K562 (cell line): Measurements from ENCODE around the gene BANK1. TPM values are rescaled to one million over a fixed set of nuclear protein-coding genes. Genes with fewer than 3 reads are reported as not detected.

Experiments used
- ATAC-seq: fragments of 200-7000 bp; cut with Tn5 transposase; 3 replicates; pipeline ENCODE4 v1.9.1; 2020; ENCODE audit warnings: moderate library complexity
- BruUV-seq: library from RNA; stranded (reverse); fragments of 400-500 nt; replicated peaks from 2 replicates; lab custom pipeline; 2021; lab: Mats Ljungman, UMichigan
- CTCF ChIA-PET: fragments of 300-600 bp; formaldehyde crosslinking; extraction: SDS; loops from one replicate; lab custom pipeline; 2021; ENCODE audit warnings: low intra/inter-chr PET ratio; lab: Yijun Ruan, JAX
- POLR2A ChIA-PET: fragments of 300-600, 350-650 bp; sonication (Branson Sonifier 250); formaldehyde crosslinking; extraction: SDS; loops from one replicate; lab custom pipeline; 2021; ENCODE audit warnings: antibody characterized with exemption, inconsistent platforms; lab: Yijun Ruan, JAX
- DNase-seq, 4 experiments: peaks; one replicate each; pipeline versions ENCODE4 v3.0.0 to v3.0.0-alpha.2; 2011 to 2018; ENCODE audit warnings: low spot score in 3 of 4, mixed read lengths in 3 of 4; ENCODE audit errors: extremely low read depth in 1 of 4
- FAIRE-seq: peaks from 2 replicates; lab custom pipeline; 2011; peaks lifted over from hg19 to GRCh38; lab: Jason Lieb, UNC
- H2AFZ ChIP-seq: 2 replicates; pipeline ENCODE4 v1.6.0; 2011; ENCODE audit warnings: low read depth, low read length, control low read depth, inconsistent platforms
- H3K27ac ChIP-seq: fragments of 200-600 bp; 3 replicates; pipeline ENCODE4 v1.8.0; 2011; ENCODE audit warnings: low read depth, mild to moderate bottlenecking, control low read depth, inconsistent platforms, low read length, moderate library complexity, mixed read lengths; ENCODE audit errors: extremely low read depth
- H3K27me3 ChIP-seq, 2 experiments: fragments of 300-600 bp in 1 of 2; 2 replicates in 1 of 2; 3 replicates in 1 of 2; pipeline versions ENCODE4 v1.6.0 to v1.8.0; 2011; ENCODE audit warnings: inconsistent platforms in 2 of 2, low read length in 2 of 2, mild to moderate bottlenecking in 1 of 2, mixed read lengths in 1 of 2, moderate library complexity in 1 of 2; ENCODE audit not compliant: control insufficient read depth in 2 of 2, insufficient read depth in 2 of 2
- H3K36me3 ChIP-seq: fragments of 300-600 bp; 3 replicates; pipeline ENCODE4 v1.8.0; 2011; ENCODE audit warnings: mild to moderate bottlenecking, low read length, inconsistent platforms; ENCODE audit not compliant: control insufficient read depth, insufficient read depth
- H3K4me1 ChIP-seq, 2 experiments: fragments of 200-600 bp in 1 of 2; replicated peaks in 1 of 2; 2 replicates in 1 of 2; 3 replicates in 1 of 2; pipeline versions ENCODE4 v1.5.1 to v1.8.0; 2011; ENCODE audit warnings: inconsistent platforms in 2 of 2, low read length in 2 of 2, mild to moderate bottlenecking in 1 of 2, mixed read lengths in 1 of 2, moderate library complexity in 1 of 2; ENCODE audit not compliant: control insufficient read depth in 2 of 2, insufficient read depth in 2 of 2
- H3K4me2 ChIP-seq: 2 replicates; pipeline ENCODE4 v1.6.1; 2011; ENCODE audit warnings: low read length, control low read depth, inconsistent platforms, mixed read lengths; ENCODE audit not compliant: insufficient read depth
- H3K4me3 ChIP-seq: fragments of 200-600 bp; sonication (generic), shearing (Covaris generic); 2 replicates; pipeline ENCODE4 v1.5.1; 2016; ENCODE audit warnings: control low read depth, inconsistent platforms
- H3K79me2 ChIP-seq: fragments of 200-600 bp; 3 replicates; pipeline ENCODE4 v1.8.0; 2011; ENCODE audit warnings: low read length, inconsistent platforms; ENCODE audit not compliant: control insufficient read depth, insufficient read depth
- H3K9ac ChIP-seq, 2 experiments: 2 replicates each; pipeline versions ENCODE4 v1.6.0 to v1.6.1; 2011; ENCODE audit warnings: low read depth in 2 of 2, low read length in 2 of 2, control low read depth in 1 of 2, inconsistent platforms in 1 of 2, mild to moderate bottlenecking in 1 of 2, mixed read lengths in 1 of 2; ENCODE audit not compliant: insufficient read depth in 1 of 2
- H3K9me1 ChIP-seq: one replicate; pipeline ENCODE4 v1.6.0; 2011; ENCODE audit warnings: inconsistent platforms, mild to moderate bottlenecking, low read length, moderate library complexity; ENCODE audit not compliant: control insufficient read depth, insufficient read depth
- H3K9me3 ChIP-seq: replicated peaks from 2 replicates; pipeline ENCODE4 v1.5.1; 2011; ENCODE audit warnings: low read depth, low read length, inconsistent platforms; ENCODE audit not compliant: control insufficient read depth, insufficient read depth
- H4K20me1 ChIP-seq: replicated peaks from 2 replicates; pipeline ENCODE4 v1.6.1; 2011; ENCODE audit warnings: low read length, inconsistent platforms, mixed read lengths; ENCODE audit not compliant: control insufficient read depth, insufficient read depth
- BRF2 ChIP-seq: IDR thresholded peaks from 3 replicates; pipeline ENCODE4 v1.6.1; 2011; ENCODE audit warnings: borderline replicate concordance, mild to moderate bottlenecking; ENCODE audit not compliant: insufficient read length, insufficient read depth
- C11orf30 ChIP-seq: fragments of 450-650 bp; IDR thresholded peaks from 2 replicates; pipeline ENCODE4 v1.6.1; 2016; ENCODE audit warnings: low read depth, mild to moderate bottlenecking
- CTBP1 ChIP-seq: fragments of 450-650 bp; IDR thresholded peaks from 2 replicates; pipeline ENCODE4 v1.6.1; 2016; ENCODE audit warnings: borderline replicate concordance
- CXXC5 ChIP-seq: fragments of 250-450 bp; sonication (Bioruptor Pico); IDR thresholded peaks from 2 replicates; pipeline ENCODE4 v1.8.0; 2022; ENCODE audit warnings: inconsistent platforms, mild to moderate bottlenecking, moderate library complexity
- DNMT1 ChIP-seq: fragments of 450-650 bp; IDR thresholded peaks from 2 replicates; pipeline ENCODE4 v1.6.1; 2016; ENCODE audit warnings: antibody characterized with exemption, mild to moderate bottlenecking
- E2F3 ChIP-seq: fragments of 250-450 bp; sonication (Bioruptor Pico); IDR thresholded peaks from 2 replicates; pipeline ENCODE4 v1.4.0; 2020; ENCODE audit warnings: mild to moderate bottlenecking
- MXD1 ChIP-seq: fragments of 250-450 bp; sonication (Bioruptor Pico); IDR thresholded peaks from 2 replicates; pipeline ENCODE4 v1.8.0; 2021; ENCODE audit warnings: borderline replicate concordance, mild to moderate bottlenecking, moderate library complexity; ENCODE audit not compliant: poor library complexity, severe bottlenecking
- NELFE ChIP-seq: IDR thresholded peaks from 2 replicates; pipeline ENCODE4 v1.6.1; 2011; ENCODE audit warnings: mild to moderate bottlenecking; ENCODE audit not compliant: insufficient read depth, insufficient read length
- PML ChIP-seq: IDR thresholded peaks from 2 replicates; pipeline ENCODE4 v1.6.1; 2012; ENCODE audit warnings: low read length, inconsistent platforms
- PURB ChIP-seq: sonication (generic); formaldehyde crosslinking; IDR thresholded peaks from 2 replicates; pipeline ENCODE4 v1.9.0; 2021; ENCODE audit warnings: low read depth, mild to moderate bottlenecking, missing genetic modification reagents
- RBM22 ChIP-seq: fragments of 200-400 bp; formaldehyde crosslinking; IDR thresholded peaks from 2 replicates; pipeline ENCODE4 v1.6.1; 2018; ENCODE audit warnings: low read length, low read depth; ENCODE audit not compliant: poor library complexity, severe bottlenecking
- SNRNP70 ChIP-seq: fragments of 200-400 bp; formaldehyde crosslinking; optimal IDR thresholded peaks from 2 replicates; pipeline ENCODE3; 2017; ENCODE audit warnings: low read depth, low read length
- ZFP91 ChIP-seq: sonication (generic); formaldehyde crosslinking; IDR thresholded peaks from 2 replicates; pipeline ENCODE4 v1.8.0; 2022; ENCODE audit warnings: mild to moderate bottlenecking, missing genetic modification reagents
- ZNF274 ChIP-seq: IDR thresholded peaks from 2 replicates; pipeline ENCODE4 v1.6.1; 2011; ENCODE audit warnings: low read depth, mild to moderate bottlenecking, low read length, moderate library complexity, borderline replicate concordance
- ZNF277 ChIP-seq: fragments of 250-450 bp; sonication (Bioruptor Pico); IDR thresholded peaks from 2 replicates; pipeline ENCODE4 v1.8.0; 2022; ENCODE audit warnings: inconsistent platforms, mild to moderate bottlenecking, moderate library complexity, borderline replicate concordance
- ZNF41 ChIP-seq: fragments of 250-450 bp; sonication (Bioruptor Pico); conservative IDR thresholded peaks from 2 replicates; pipeline ENCODE4 v1.4.0; 2020; ENCODE audit warnings: mild to moderate bottlenecking
- ZNF444 ChIP-seq: fragments of 250-450 bp; sonication (Bioruptor Pico); IDR thresholded peaks from 2 replicates; pipeline ENCODE4 v1.4.0; 2020; ENCODE audit warnings: mild to moderate bottlenecking, moderate library complexity
- WGBS: fragments of 100-300 bp; shearing (Covaris generic); methylation state at CpG from one replicate; pipeline ENCODE4 v1.1.6; 2016; ENCODE audit warnings: low coverage, mixed read lengths; ENCODE audit not compliant: insufficient coverage; ENCODE audit errors: missing lambda C conversion rate; 5-methylcytosine and 5-hydroxymethylcytosine counted together
- in situ Hi-C: fragments of 300-500 bp; cut with MboI; formaldehyde crosslinking; loops from 4 replicates; pipeline ENCODE4 v1.15.0; 2018; ENCODE audit warnings: inconsistent platforms, mixed read lengths
- intact Hi-C: fragments of 100-400 bp; cut with micrococcal nuclease; formaldehyde crosslinking; loops from 2 replicates; pipeline ENCODE4 v1.14.2; 2022
- polyA plus RNA-seq, 8 experiments: library from polyadenylated mRNA; depleted of rRNA in 4 of 8; stranded (reverse) in 5 of 8; unstranded in 3 of 8; fragments of >200 nt; fragmentation: Nextera tagmentation in 2 of 8; fragmentation: Illumina TruSeq in 1 of 8; extraction: Ambion mirVana in 2 of 8; extraction: Trizol in 1 of 8; gene quantifications; 2 replicates each; pipeline versions ENCODE4 v1.2.1 to v1.2.3, GENCODE V29; 2011 to 2014; ENCODE audit warnings: inconsistent platforms in 1 of 8, missing spikeins in 1 of 8
- total RNA-seq, 7 experiments: library from RNA; depleted of rRNA in 6 of 7; stranded (reverse); fragments of >200 nt in 6 of 7; fragmentation: Illumina TruSeq in 2 of 7; extraction: Trizol in 2 of 7; gene quantifications; 2 replicates each; pipeline versions ENCODE4 v1.2.1 to v1.2.3, GENCODE V29; 2011 to 2021; ENCODE audit warnings: low replicate concordance in 1 of 7

The BANK1 gene
- total and polyA plus RNA-seq, 9 of the 15 experiments (the other 6 are each of a cell fraction or from before 2014, with no cell fraction given): not detected

- TF ChIP-seq RBM22 (no peak), MXD1 (CRISPR knock-in tag) (no peak), C11orf30 (no peak), NELFE (no peak), ZNF277 (CRISPR knock-in tag) (no peak), ZFP91 (CRISPR knock-in tag) (no peak), ZNF444 (CRISPR knock-in tag) (no peak), CTBP1 (no peak), E2F3 (CRISPR knock-in tag) (no peak), PML (no peak), ZNF274 (no peak), BRF2 (no peak), ZNF41 (no peak), PURB (CRISPR knock-in tag) (no peak), DNMT1 (no peak), CXXC5 (no peak), SNRNP70 (no peak)
- Histone ChIP-seq H2AFZ (no peak overlapping the region), H3K36me3 (no peaks in the 10 kb centered on the region), H3K4me1 (no peaks in the 10 kb centered on the region), H3K9ac (no peak overlapping the region), H3K27ac (no peak overlapping the region), H3K4me2 (no peak overlapping the region), H3K27me3 (no peaks in the 10 kb centered on the region), H4K20me1 (no peaks in the 10 kb centered on the region), H3K79me2 (no peaks in the 10 kb centered on the region), H3K4me3 (no peak overlapping the region), H3K9me1 (no peaks in the 10 kb centered on the region), H3K9me3 (no peaks in the 10 kb centered on the region; the same call in 1 of the 2 replicates)
- ChIA-PET POLR2A (no interaction called here), CTCF (no interaction called here)
- ATAC-seq: no peak
- intact Hi-C loops: no loop called here
- no peak for FAIRE-seq
- BruUV-seq: no TSS peak
- DNase-seq: no peak
- in situ Hi-C loops: no loop called here
- 0% methylated on average over 1 of the region's 1 CpG for WGBS
Measured at GRCh38 chr4:101853028-101853427, 62.5 kb downstream of the BANK1 start.
